ENCODE measurements around the gene AP5M1. TPM values are rescaled to one million over a fixed set of nuclear protein-coding genes. Genes with fewer than 3 reads are reported as not detected.
A peak's percentile ranks its signal among the peaks of the same experiment; 100 is the strongest.
"Not testable (repeated sequence)": the region's sequence is repeated elsewhere in the genome, so short reads cannot be mapped to it uniquely, and the experiment has no call there.

AP5M1 gene
- total RNA-seq, 1 donor from 2014 or later = 39.2 TPM

DNA sequence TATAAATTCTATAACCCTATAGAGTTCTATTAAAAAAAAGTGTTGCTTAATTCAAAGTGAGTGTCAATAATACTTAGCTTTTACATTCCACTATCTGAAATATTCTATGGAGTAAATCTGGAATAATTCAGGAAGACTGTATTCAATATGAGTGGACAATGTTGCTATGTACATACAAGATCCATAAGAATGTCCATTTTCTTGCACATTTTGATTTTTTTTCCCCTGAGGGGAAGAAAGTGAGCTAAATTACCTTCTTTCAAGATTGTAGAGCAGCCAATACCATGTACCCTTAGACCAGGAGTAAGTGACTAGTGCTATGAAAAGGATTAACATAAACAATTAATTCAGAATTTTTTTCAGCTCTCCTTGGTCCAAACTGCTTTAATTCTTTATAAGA, 25.5 kb upstream of the AP5M1 start:
- H3K4me1 Mint-ChIP-seq (ENCODE audit: low read depth) = peaks cover 19% of the 10 kb centered on the region
- TF ChIP-seq, protein P1, sequence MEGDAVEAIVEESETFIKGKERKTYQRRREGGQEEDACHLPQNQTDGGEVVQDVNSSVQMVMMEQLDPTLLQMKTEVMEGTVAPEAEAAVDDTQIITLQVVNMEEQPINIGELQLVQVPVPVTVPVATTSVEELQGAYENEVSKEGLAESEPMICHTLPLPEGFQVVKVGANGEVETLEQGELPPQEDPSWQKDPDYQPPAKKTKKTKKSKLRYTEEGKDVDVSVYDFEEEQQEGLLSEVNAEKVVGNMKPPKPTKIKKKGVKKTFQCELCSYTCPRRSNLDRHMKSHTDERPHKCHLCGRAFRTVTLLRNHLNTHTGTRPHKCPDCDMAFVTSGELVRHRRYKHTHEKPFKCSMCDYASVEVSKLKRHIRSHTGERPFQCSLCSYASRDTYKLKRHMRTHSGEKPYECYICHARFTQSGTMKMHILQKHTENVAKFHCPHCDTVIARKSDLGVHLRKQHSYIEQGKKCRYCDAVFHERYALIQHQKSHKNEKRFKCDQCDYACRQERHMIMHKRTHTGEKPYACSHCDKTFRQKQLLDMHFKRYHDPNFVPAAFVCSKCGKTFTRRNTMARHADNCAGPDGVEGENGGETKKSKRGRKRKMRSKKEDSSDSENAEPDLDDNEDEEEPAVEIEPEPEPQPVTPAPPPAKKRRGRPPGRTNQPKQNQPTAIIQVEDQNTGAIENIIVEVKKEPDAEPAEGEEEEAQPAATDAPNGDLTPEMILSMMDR (IDR thresholded peaks at IDR 0.05) = no peak
- no peak overlapping the region for H3K4me3 Mint-ChIP-seq (ENCODE audit: unreplicated experiment)
- no peaks in the 10 kb centered on the region for H3K9me3 Mint-ChIP-seq (ENCODE audit: low read depth)
- H3K36me3 Mint-ChIP-seq (ENCODE audit: low read depth) = peaks cover 2% of the 10 kb centered on the region
- H3K27me3 Mint-ChIP-seq (ENCODE audit: low read depth) = no peaks in the 10 kb centered on the region
- DNase-seq (ENCODE audit: low spot score) = no peak
- H3K27ac Mint-ChIP-seq (ENCODE audit: unreplicated experiment) = no peak overlapping the region

- Mint-ChIP-seq H3K27me3 (ENCODE audit: low read depth) (no peaks in the 10 kb centered on the region), H3K4me1 (ENCODE audit: low read depth) (peaks cover 19% of the 10 kb centered on the region), H3K4me3 (ENCODE audit: unreplicated experiment) (no peak overlapping the region), H3K36me3 (ENCODE audit: low read depth) (peaks cover 2% of the 10 kb centered on the region), H3K9me3 (ENCODE audit: low read depth) (no peaks in the 10 kb centered on the region), H3K27ac (ENCODE audit: unreplicated experiment) (peak overlapping the region; percentile 36)
- TF ChIP-seq, protein P1 (IDR thresholded peaks at IDR 0.05) = no peak
- no peak for DNase-seq (ENCODE audit: low spot score)
These were observed 24.7 kb upstream of the AP5M1 start for GRCh38 chr14:57244106-57244505.

DNA sequence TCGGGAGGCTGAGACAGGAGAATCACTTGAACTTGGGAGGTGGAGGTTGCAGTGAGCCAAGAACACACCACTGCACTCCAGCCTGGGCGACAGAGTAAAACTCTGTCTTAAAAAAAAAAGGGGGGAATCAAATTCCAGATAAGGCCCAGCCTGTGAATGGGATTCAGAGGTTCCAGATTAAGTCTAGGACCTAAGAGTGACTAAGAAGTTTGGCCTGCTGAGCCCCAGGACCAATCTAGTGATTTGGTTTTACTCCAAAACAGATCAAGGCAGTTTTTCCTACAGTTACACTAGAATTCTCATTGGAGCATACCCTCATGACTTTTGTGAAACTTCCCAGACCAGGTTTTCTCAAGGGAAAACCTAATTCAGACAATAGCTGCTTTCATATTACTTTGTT, 22.8 kb upstream of the AP5M1 start:
- Mint-ChIP-seq H3K9me3 (ENCODE audit: low read depth) (no peaks in the 10 kb centered on the region), H3K27ac (ENCODE audit: unreplicated experiment) (no peak overlapping the region), H3K4me1 (ENCODE audit: low read depth) (peaks cover 19% of the 10 kb centered on the region), H3K4me3 (ENCODE audit: unreplicated experiment) (no peak overlapping the region), H3K36me3 (ENCODE audit: low read depth) (peaks cover 2% of the 10 kb centered on the region), H3K27me3 (ENCODE audit: low read depth) (no peaks in the 10 kb centered on the region)
- TF ChIP-seq, protein P1 (IDR thresholded peaks at IDR 0.05) = no peak
- DNase-seq (ENCODE audit: low spot score) = no peak

GRCh38 chr14:57246933-57247657, 21.7 kb upstream of the AP5M1 start:
- DNase-seq (ENCODE audit: low spot score) = no peak
- H3K36me3 Mint-ChIP-seq (ENCODE audit: low read depth) = no peaks in the 10 kb centered on the region
- H3K27ac Mint-ChIP-seq (ENCODE audit: unreplicated experiment) = peak overlapping the region; percentile 13
- no peaks in the 10 kb centered on the region for H3K27me3 Mint-ChIP-seq (ENCODE audit: low read depth)
- peaks cover 29% of the 10 kb centered on the region for H3K4me1 Mint-ChIP-seq (ENCODE audit: low read depth)
- H3K4me3 Mint-ChIP-seq (ENCODE audit: unreplicated experiment) = no peak overlapping the region
- TF ChIP-seq, protein P1 (IDR thresholded peaks at IDR 0.05) = no peak
- H3K9me3 Mint-ChIP-seq (ENCODE audit: low read depth) = no peaks in the 10 kb centered on the region

DNA sequence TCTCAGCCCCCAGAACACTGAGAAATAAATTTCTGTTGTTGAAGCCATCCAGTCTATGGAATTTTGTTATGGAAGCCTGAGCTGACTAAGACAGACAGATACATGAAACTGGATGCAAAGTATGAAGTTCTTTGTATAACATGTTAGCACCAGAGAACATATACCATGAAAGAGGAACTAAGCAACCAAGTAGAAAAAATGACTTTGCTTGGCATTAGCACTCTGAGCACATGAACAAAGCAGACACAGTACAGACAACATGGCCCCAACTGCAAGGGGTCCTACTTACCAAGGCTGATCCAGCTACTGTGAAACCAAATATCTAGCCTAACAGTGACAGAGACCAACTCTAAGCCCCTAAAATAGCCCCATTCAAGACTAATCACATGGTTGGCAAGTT, 13.9 kb upstream of the AP5M1 start:
- Mint-ChIP-seq H3K27me3 (ENCODE audit: low read depth) (no peaks in the 10 kb centered on the region), H3K27ac (ENCODE audit: unreplicated experiment) (no peak overlapping the region), H3K36me3 (ENCODE audit: low read depth) (no peaks in the 10 kb centered on the region), H3K9me3 (ENCODE audit: low read depth) (no peaks in the 10 kb centered on the region), H3K4me1 (ENCODE audit: low read depth) (peaks cover 32% of the 10 kb centered on the region), H3K4me3 (ENCODE audit: unreplicated experiment) (no peak overlapping the region)
- TF ChIP-seq, protein P1 (IDR thresholded peaks at IDR 0.05) = no peak
- DNase-seq (ENCODE audit: low spot score) = no peak

GRCh38 chr14:57258221-57258620, 10.6 kb upstream of the AP5M1 start:
- not testable (repeated sequence) for H3K36me3 Mint-ChIP-seq (ENCODE audit: low read depth); H3K27me3 Mint-ChIP-seq (ENCODE audit: low read depth); DNase-seq (ENCODE audit: low spot score); H3K27ac Mint-ChIP-seq (ENCODE audit: unreplicated experiment); H3K9me3 Mint-ChIP-seq (ENCODE audit: low read depth); H3K4me3 Mint-ChIP-seq (ENCODE audit: unreplicated experiment)
- peaks cover 21% of the 10 kb centered on the region for H3K4me1 Mint-ChIP-seq (ENCODE audit: low read depth)

All from chondrocyte (in vitro differentiated cells).